Suprapubic skin (tissue), 3 donors: Measurements from ENCODE around the gene STT3A.

Experiments used
- CTCF ChIP-seq, 2 donors: fragments of 200-600 bp in 1 of 2; fragments of 450-650 bp in 1 of 2; sonication (generic) in 1 of 2; IDR thresholded peaks; one replicate each; pipeline ENCODE4 v1.5.1; 2016 to 2019; ENCODE audit warnings: antibody characterized with exemption in 2 of 2, mild to moderate bottlenecking in 1 of 2, moderate library complexity in 1 of 2
- POLR2A ChIP-seq, 2 donors: fragments of 450-650 bp; IDR thresholded peaks; one replicate each; pipeline ENCODE4 v1.6.1; 2017; ENCODE audit warnings: antibody characterized with exemption in 2 of 2, mild to moderate bottlenecking in 2 of 2, moderate library complexity in 2 of 2

- no peak for TF ChIP-seq POLR2A (IDR thresholded peaks at IDR 0.05)
- no peak for TF ChIP-seq CTCF (IDR thresholded peaks at IDR 0.05)
These were observed 70.0 kb downstream of the STT3A start for GRCh38 chr11:125662689-125663088.
